ENCODE measurements around the gene PCBP3. TPM values are rescaled to one million over a fixed set of nuclear protein-coding genes. Genes with fewer than 3 reads are reported as not detected.

Gene PCBP3
- total RNA-seq, 2 experiments from 2014 or later = 1.9 to 2.2 TPM

- CTCF ChIA-PET = interaction anchor here (1.2 kb wide), 1 partner anchor 79 kb away, joined by 4 read pairs; no protein-coding TSS in a partner anchor
- intact Hi-C loops (cut with micrococcal nuclease) = no loop called here
- POLR2A ChIA-PET = no interaction called here
- H3K4me1 Mint-ChIP-seq (ENCODE audit: low read depth) = peaks cover 20% of the 10 kb centered on the region
- no peak overlapping the region for H3K27ac Mint-ChIP-seq
- DNase-seq = no peak
- H3K36me3 Mint-ChIP-seq (ENCODE audit: low read depth) = peaks cover 2% of the 10 kb centered on the region
- TF ChIP-seq, protein P1, sequence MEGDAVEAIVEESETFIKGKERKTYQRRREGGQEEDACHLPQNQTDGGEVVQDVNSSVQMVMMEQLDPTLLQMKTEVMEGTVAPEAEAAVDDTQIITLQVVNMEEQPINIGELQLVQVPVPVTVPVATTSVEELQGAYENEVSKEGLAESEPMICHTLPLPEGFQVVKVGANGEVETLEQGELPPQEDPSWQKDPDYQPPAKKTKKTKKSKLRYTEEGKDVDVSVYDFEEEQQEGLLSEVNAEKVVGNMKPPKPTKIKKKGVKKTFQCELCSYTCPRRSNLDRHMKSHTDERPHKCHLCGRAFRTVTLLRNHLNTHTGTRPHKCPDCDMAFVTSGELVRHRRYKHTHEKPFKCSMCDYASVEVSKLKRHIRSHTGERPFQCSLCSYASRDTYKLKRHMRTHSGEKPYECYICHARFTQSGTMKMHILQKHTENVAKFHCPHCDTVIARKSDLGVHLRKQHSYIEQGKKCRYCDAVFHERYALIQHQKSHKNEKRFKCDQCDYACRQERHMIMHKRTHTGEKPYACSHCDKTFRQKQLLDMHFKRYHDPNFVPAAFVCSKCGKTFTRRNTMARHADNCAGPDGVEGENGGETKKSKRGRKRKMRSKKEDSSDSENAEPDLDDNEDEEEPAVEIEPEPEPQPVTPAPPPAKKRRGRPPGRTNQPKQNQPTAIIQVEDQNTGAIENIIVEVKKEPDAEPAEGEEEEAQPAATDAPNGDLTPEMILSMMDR (IDR thresholded peaks at IDR 0.05) = no peak
- peaks cover 4% of the 10 kb centered on the region for H3K27me3 Mint-ChIP-seq
- ATAC-seq = no peak
- H3K9me3 Mint-ChIP-seq = peaks cover 4% of the 10 kb centered on the region
- H3K4me3 Mint-ChIP-seq = no peak overlapping the region
Measured at GRCh38 chr21:45844181-45844580, 200.7 kb downstream of the PCBP3 start.

DNA sequence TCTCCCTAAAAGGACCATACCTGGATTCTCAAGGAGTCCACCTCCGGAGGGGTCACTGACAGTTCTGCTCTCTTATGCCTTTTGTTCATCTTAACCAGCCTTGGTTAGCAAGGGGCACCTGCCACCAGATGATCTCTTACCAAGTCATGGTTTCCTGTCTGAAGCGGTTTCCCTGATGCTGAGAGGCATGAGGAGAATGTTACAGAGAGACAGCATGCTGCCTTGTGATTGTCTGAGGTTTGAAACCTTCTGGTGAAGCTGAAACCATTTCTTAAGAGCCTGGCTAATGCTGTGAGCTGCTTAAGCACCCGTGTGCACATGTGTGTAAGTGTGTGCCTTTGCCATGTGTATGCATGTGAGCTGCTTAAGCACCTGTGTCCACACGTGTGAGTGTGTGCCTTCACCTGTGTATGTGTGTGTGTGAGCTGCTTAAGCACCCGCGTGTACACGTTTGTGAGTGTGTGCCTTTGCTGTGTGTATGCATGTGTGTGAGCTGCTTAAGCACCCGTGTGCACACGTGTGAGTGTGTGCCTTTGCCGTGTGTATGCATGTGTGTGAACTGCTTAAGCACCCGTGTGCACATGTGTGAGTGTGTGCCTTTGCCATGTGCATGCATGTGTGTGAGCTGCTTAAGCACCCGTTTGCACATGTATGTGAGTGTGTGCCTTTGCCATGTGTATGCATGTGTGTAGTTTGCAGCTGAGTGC, 201.7 kb downstream of the PCBP3 start:
- H3K27ac Mint-ChIP-seq = no peak overlapping the region
- H3K4me1 Mint-ChIP-seq (ENCODE audit: low read depth) = peaks cover 20% of the 10 kb centered on the region
- no peak overlapping the region for H3K4me3 Mint-ChIP-seq
- ATAC-seq (peak; percentile 56), DNase-seq (no peak)
- intact Hi-C loops (cut with micrococcal nuclease) = no loop called here
- CTCF ChIA-PET = interaction anchor here (1.1 to 1.2 kb wide), 2 partner anchors 78 to 298 kb away, joined by 3 to 4 read pairs; no protein-coding TSS in a partner anchor
- POLR2A ChIA-PET = no interaction called here
- peaks cover 4% of the 10 kb centered on the region for H3K9me3 Mint-ChIP-seq
- H3K36me3 Mint-ChIP-seq (ENCODE audit: low read depth) = peaks cover 2% of the 10 kb centered on the region
- peaks cover 4% of the 10 kb centered on the region for H3K27me3 Mint-ChIP-seq
- TF ChIP-seq, protein P1 (IDR thresholded peaks at IDR 0.05) = no peak

DNA sequence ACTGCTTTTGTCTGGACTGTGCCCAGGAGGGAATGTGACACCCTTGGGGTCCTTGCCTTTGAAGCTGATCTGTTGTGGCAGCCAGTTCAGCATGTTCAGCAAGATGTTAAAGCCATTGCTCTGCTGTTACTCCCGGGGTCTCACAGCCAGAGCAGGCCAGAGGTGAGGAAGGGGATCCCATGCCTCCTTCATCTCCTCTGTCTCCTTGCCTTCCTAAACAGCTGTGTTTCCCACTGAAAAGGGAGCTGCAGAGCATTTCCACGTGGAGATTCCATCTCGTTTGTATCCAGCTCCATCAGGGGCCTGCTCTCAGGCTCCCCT, 202.2 kb downstream of the PCBP3 start:
- TF ChIP-seq, protein P1 (IDR thresholded peaks at IDR 0.05) = no peak
- ATAC-seq (no peak), DNase-seq (no peak)
- intact Hi-C loops (cut with micrococcal nuclease) = no loop called here
- H3K27ac Mint-ChIP-seq = no peak overlapping the region
- H3K36me3 Mint-ChIP-seq (ENCODE audit: low read depth) = peaks cover 2% of the 10 kb centered on the region
- ChIA-PET CTCF (interaction anchor here (0.8 to 1.5 kb wide), 3 partner anchors 24 to 298 kb away, joined by 3 to 4 read pairs (median 3); no protein-coding TSS in a partner anchor), POLR2A (no interaction called here)
- H3K4me3 Mint-ChIP-seq = no peak overlapping the region
- H3K4me1 Mint-ChIP-seq (ENCODE audit: low read depth) = peaks cover 20% of the 10 kb centered on the region
- H3K9me3 Mint-ChIP-seq = peaks cover 4% of the 10 kb centered on the region
- H3K27me3 Mint-ChIP-seq = peaks cover 7% of the 10 kb centered on the region

- H3K27me3 Mint-ChIP-seq = peaks cover 9% of the 10 kb centered on the region
- intact Hi-C loops (cut with micrococcal nuclease) = no loop called here
- H3K4me1 Mint-ChIP-seq (ENCODE audit: low read depth) = peaks cover 20% of the 10 kb centered on the region
- H3K36me3 Mint-ChIP-seq (ENCODE audit: low read depth) = no peaks in the 10 kb centered on the region
- ChIA-PET CTCF (interaction anchor here (0.8 to 1.9 kb wide), 5 partner anchors 9 to 297 kb away, joined by 3 to 8 read pairs (median 4); no protein-coding TSS in a partner anchor), POLR2A (interaction anchor here (1.6 kb wide), 1 partner anchor 17 kb away, joined by 3 read pairs; no protein-coding TSS in a partner anchor)
- DNase-seq (no peak), ATAC-seq (no peak)
- H3K9me3 Mint-ChIP-seq = no peaks in the 10 kb centered on the region
- TF ChIP-seq, protein P1 (IDR thresholded peaks at IDR 0.05) = no peak
- H3K4me3 Mint-ChIP-seq = no peak overlapping the region
- no peak overlapping the region for H3K27ac Mint-ChIP-seq
Measured at GRCh38 chr21:45846373-45847160, 203.0 kb downstream of the PCBP3 start.
